HL-60/S4 treated with phorbol 12-myristate 13-acetate at 8.2 ng/mL for 4 days and 3 days (cell line): ENCODE measurements around the gene MTHFD1.

Experiments
- in situ Hi-C: fragments of 300-500 bp; cut with MboI; formaldehyde crosslinking; loops from 2 replicates; pipeline ENCODE4 v1.15.0; 2022; ENCODE audit warnings: low sequenced_read_pairs

Gene MTHFD1

GRCh38 chr14:64444984-64445845 lies 57.1 kb downstream of the MTHFD1 start:
- in situ Hi-C loops: no loop called here

- in situ Hi-C loops: no loop called here
Measured at GRCh38 chr14:64447876-64448670, 59.9 kb downstream of the MTHFD1 start.

GRCh38 chr14:64450255-64450654 lies 62.1 kb downstream of the MTHFD1 start:
- in situ Hi-C loops: no loop called here

- in situ Hi-C loops: no loop called here
Measured at GRCh38 chr14:64454671-64455070, 66.5 kb downstream of the MTHFD1 start.

GRCh38 chr14:64459405-64460136 lies 71.4 kb downstream of the MTHFD1 start:
- in situ Hi-C loops: no loop called here

- in situ Hi-C loops: no loop called here
Measured at GRCh38 chr14:64461221-64461620, 73.1 kb downstream of the MTHFD1 start.

- in situ Hi-C loops: no loop called here
Measured at GRCh38 chr14:64463195-64463594, 75.0 kb downstream of the MTHFD1 start.

GRCh38 chr14:64463873-64464272 lies 75.7 kb downstream of the MTHFD1 start:
- in situ Hi-C loops: no loop called here

- in situ Hi-C loops: no loop called here
Measured at GRCh38 chr14:64464651-64465050, 76.5 kb downstream of the MTHFD1 start.

GRCh38 chr14:64465191-64465822 lies 77.2 kb downstream of the MTHFD1 start, which contains the start of gene AKAP5:
TSS of gene AKAP5 (plus strand) at chr14:64465499. CDS start at chr14:64468395, 2,896 bp downstream.
- in situ Hi-C loops: no loop called here

- in situ Hi-C loops: no loop called here
Measured at GRCh38 chr14:64465831-64466554, 77.8 kb downstream of the MTHFD1 start.

- in situ Hi-C loops: no loop called here
Measured at GRCh38 chr14:64467101-64467500, 78.9 kb downstream of the MTHFD1 start.

GRCh38 chr14:64467566-64467965 lies 79.4 kb downstream of the MTHFD1 start:
- in situ Hi-C loops: no loop called here

- in situ Hi-C loops: no loop called here
Measured at GRCh38 chr14:64468451-64468850, 80.3 kb downstream of the MTHFD1 start.

- in situ Hi-C loops: no loop called here
Measured at GRCh38 chr14:64474041-64474440, 85.9 kb downstream of the MTHFD1 start.

- in situ Hi-C loops: no loop called here
Measured at GRCh38 chr14:64474698-64475097, 86.5 kb downstream of the MTHFD1 start.

GRCh38 chr14:64475585-64476273 lies 87.6 kb downstream of the MTHFD1 start:
- in situ Hi-C loops: no loop called here

- in situ Hi-C loops: no loop called here
Measured at GRCh38 chr14:64476438-64476837, 88.3 kb downstream of the MTHFD1 start.

- in situ Hi-C loops: no loop called here
Measured at GRCh38 chr14:64478634-64479250, 90.6 kb downstream of the MTHFD1 start.
